Stimulated activated CD4-positive, alpha-beta T cell treated with anti-CD3 and anti-CD28 coated beads, Interleukin-1b, Interleukin-23, amount 100 ng/mL, for 1 hour (primary cell): ENCODE data around the gene EGR2.
A peak's percentile ranks its signal among the peaks of the same experiment; 100 is the strongest.

Experiments used
- DNase-seq, 2 donors: peaks; one replicate each; pipeline ENCODE4 v3.0.0-alpha.2; 2020; ENCODE audit warnings: low read depth in 2 of 2

EGR2 gene

GRCh38 chr10:62817766-62818425 lies 1.7 kb upstream of the EGR2 start:
- DNase-seq: no peak

GRCh38 chr10:62817121-62817765 lies 1.1 kb upstream of the EGR2 start:
- DNase-seq: peak in 1 of 2 donors; percentile 36

GRCh38 chr10:62816076-62816330 lies 163 bp downstream of the EGR2 start:
- no peak for DNase-seq

- no peak for DNase-seq
Observed at GRCh38 chr10:62815381-62816075, 638 bp downstream of the EGR2 start.

- no peak for DNase-seq
Observed at GRCh38 chr10:62814756-62815380, 1.3 kb downstream of the EGR2 start.

GRCh38 chr10:62813981-62814380 lies 2.2 kb downstream of the EGR2 start:
- no peak for DNase-seq

- DNase-seq: no peak
Observed at GRCh38 chr10:62813453-62813852, 2.7 kb downstream of the EGR2 start.

- DNase-seq: no peak
Observed at GRCh38 chr10:62812672-62813439, 3.3 kb downstream of the EGR2 start.

- DNase-seq: peak in 1 of 2 donors; percentile 36
Observed at GRCh38 chr10:62811159-62811875, 4.8 kb downstream of the EGR2 start.

GRCh38 chr10:62810156-62810902 lies 5.8 kb downstream of the EGR2 start:
- no peak for DNase-seq

GRCh38 chr10:62806251-62806650 lies 9.9 kb downstream of the EGR2 start:
- no peak for DNase-seq

GRCh38 chr10:62805231-62806099 lies 10.7 kb downstream of the EGR2 start:
- no peak for DNase-seq

- peak in 1 of 2 donors; percentile 39 for DNase-seq
Observed at GRCh38 chr10:62804356-62805230, 11.6 kb downstream of the EGR2 start, which contains the start of gene ADO. Gene ADO, plus strand, starts transcription at chr10:62804720. Its CDS starts 340 bp downstream, at chr10:62805060.

GRCh38 chr10:62803724-62804355 lies 12.3 kb downstream of the EGR2 start:
- DNase-seq: no peak

GRCh38 chr10:62801871-62802270 lies 14.3 kb downstream of the EGR2 start:
- DNase-seq: no peak

GRCh38 chr10:62796896-62797295 lies 19.3 kb downstream of the EGR2 start:
- DNase-seq: no peak

GRCh38 chr10:62795762-62796161 lies 20.4 kb downstream of the EGR2 start:
- no peak for DNase-seq

- no peak for DNase-seq
Observed at GRCh38 chr10:62795100-62795499, 21.1 kb downstream of the EGR2 start.
